HG03139 (cell line): ENCODE data around the gene RLN2.
"Not testable (repeated sequence)": the region's sequence is repeated elsewhere in the genome, so short reads cannot be mapped to it uniquely, and the experiment has no call there.

Experiments used
- ATAC-seq: cut with Tn5 transposase; IDR thresholded peaks from one replicate; pipeline ENCODE4 v1.9.1; 2021; ENCODE audit not compliant: unreplicated experiment

The RLN2 gene, protein sequence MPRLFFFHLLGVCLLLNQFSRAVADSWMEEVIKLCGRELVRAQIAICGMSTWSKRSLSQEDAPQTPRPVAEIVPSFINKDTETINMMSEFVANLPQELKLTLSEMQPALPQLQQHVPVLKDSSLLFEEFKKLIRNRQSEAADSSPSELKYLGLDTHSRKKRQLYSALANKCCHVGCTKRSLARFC

DNA sequence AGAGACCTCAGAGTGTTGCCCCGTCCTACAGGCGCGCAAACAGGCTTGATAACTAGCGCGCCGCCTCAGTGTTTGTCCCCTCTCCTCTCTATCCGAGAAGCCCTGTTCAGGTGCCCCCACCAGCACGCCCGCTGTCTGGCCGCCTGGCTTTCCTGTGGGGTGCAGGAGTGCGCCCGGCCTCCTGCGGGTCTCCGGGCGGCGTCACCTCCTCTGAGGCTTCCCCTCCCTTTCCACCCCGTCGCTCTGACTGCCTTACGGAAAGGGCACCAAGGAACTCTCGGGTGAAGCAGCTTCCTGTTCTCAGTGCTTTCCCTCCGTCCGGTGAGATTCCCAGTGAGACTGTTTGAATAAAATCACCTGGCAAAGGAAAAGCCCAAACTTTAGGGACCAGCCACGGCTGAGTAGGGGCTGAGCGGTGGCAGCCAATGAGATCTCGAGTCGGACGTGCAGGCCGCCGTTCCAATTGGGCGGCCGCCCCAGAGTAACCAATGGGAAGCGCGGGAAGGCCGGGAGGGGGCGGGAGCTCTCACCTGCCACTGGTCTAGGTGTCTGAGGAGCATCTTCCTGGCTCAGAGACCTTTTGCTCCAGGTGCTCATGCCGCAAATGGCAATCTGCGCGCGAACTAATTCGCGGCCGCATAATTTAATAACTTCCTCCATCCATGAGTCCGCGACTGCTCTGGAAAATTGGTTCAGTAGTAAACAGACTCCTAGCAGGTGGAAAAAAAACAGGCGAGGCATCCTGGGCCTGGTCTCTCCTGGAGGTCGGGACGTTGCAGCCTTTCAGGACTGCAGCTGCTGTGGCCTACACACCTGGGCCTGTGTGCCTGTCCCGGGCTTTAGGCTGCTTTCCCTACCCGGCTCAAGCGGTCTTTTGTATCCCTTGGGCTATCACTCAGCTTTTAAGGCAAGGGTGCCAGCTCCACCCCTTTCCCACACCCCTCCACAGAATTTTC lies at the start of gene RLN2:
Gene RLN2, minus strand, starts transcription at position 877 of the 956 bp plus-strand sequence. Its CDS starts 136 bp downstream, at position 741.
- peak; percentile 98 for ATAC-seq

DNA sequence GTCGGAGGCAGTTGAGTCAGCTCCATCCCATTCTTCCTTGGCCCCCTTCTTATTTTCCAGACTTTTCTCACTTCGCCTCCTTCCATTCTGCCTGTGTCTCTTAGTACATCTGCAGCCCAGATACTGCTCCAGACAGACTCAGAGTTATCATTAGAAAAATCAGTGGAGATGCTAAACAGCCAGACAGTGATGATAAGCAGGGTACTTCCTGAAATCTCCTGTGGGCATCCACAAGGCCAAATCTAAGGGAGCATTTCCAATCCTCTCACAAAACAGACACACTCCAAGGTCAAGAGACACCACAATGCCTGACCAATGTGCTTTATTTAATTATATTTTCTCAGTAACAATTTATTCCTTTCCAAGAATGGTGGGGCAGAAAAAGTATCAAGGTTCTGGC lies 49.7 kb upstream of the RLN2 start:
- ATAC-seq = no peak

DNA sequence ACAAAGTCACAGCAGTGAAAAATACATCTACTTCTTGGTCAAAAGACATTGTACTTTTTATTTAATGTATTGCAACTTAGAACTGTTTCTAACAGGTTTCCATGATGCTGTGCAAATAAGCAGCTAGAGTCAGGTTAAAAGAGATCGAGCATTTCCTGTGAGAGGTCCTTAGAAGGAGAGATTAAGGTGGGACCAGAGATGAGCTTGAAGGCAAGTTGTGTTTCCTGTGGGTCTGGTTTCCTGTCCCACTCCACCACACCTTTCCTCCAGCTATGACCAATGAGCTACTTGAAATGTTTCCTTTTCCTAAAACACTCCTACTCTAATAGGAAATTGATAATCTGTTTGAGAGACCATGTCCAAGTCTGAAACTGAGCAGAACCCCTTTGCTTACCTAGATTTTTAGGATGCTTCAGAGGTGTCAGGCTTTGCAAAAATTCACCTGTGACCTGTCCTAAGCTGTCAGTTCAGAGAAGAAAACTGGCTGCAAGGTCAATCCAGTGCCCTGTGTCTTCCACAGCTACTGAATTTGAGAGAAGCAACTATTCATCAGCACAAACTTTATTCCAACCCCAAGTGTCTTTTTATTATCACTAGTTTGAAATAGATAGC lies 48.2 kb upstream of the RLN2 start:
- no peak for ATAC-seq

DNA sequence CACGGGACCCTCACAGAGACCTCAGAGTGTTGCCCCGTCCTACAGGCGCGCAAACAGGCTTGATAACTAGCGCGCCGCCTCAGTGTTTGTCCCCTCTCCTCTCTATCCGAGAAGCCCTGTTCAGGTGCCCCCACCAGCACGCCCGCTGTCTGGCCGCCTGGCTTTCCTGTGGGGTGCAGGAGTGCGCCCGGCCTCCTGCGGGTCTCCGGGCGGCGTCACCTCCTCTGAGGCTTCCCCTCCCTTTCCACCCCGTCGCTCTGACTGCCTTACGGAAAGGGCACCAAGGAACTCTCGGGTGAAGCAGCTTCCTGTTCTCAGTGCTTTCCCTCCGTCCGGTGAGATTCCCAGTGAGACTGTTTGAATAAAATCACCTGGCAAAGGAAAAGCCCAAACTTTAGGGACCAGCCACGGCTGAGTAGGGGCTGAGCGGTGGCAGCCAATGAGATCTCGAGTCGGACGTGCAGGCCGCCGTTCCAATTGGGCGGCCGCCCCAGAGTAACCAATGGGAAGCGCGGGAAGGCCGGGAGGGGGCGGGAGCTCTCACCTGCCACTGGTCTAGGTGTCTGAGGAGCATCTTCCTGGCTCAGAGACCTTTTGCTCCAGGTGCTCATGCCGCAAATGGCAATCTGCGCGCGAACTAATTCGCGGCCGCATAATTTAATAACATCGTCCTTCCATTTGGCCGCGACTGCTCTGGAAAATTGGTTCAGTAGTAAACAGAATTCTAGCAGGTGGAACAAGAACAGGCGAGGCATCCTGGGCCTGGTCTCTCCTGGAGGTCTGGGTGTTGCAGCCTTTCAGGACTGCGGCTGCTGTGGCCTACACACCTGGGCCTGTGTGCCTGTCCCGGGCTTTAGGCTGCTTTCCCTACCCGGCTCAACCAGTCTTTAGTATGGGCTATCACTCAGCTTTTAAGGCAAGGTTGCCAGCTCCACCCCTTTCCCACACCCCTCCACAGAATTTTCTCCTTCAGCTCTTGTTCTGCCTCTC lies 34.8 kb upstream of the RLN2 start, which contains the start of gene RLN1:
Gene RLN1, minus strand, starts transcription at position 885 of the 990 bp plus-strand sequence. Its CDS starts 130 bp downstream, at position 755.
- peak; percentile 97 for ATAC-seq

DNA sequence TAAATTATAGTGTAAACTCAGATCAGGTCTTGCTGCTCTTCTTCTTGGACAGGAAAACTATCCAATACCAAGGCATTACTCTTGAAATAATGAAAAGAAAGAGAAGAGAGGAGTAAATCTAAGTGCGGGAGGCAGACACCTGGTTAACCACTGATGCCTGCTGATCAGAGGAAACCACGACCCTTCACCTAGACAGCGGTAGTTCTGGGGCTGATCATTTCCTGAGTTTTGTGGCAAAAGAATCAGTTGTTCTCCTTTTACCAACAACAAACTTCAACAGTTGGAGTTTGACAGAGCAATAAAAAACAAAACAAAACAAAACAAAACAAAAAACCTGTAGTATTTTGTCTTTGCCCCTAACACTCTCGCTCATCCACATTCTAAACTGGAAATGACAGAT lies 32.2 kb upstream of the RLN2 start:
- ATAC-seq = no peak

DNA sequence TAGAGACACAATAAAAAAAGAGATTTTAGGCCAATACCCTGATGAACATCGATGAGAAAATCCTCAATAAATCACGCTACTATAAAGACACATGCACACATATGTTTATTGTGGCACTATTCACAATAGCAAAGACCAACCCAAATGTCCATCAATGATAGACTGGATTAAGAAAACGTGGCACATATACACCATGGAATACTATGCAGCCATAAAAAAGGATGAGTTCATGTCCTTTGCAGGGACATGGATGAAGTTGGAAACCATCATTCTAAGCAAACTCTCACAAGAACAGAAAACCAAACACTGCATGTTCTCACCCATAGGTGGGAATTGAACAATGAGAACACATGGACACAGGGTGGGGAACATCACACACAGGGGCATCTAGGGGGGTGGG lies 26.8 kb upstream of the RLN2 start:
- ATAC-seq = not testable (repeated sequence)

DNA sequence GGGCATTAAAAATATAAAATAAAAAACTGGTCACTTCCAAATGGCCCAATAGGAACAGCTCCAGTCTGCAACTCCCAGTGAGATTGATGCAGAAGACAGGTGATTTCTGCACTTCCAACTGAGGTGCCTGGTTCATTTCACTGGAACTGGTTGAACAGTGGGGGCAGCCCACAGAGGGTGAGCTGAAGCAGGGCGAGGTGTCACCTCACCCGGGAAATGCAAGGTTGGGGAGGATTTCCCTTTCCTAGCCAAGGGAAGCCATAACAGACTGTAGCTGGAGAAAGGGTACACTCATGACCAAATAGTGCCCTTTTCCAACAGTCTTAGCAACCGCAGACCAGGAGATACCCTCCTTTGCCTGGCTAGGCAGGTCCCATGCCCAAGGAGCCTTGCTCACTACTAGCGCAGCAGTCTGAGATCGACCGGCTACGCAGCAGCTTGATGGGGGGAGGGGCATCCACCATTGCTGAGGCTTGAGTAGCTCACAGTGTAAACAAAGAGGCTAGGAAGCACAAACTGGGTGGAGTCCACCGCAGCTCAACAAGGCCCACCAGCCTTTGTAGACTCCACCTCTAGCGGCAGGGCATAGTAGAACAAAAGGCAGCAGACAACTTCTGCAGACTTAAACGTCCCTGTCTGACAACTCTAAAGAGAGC lies 22.5 kb upstream of the RLN2 start:
- ATAC-seq = no peak

DNA sequence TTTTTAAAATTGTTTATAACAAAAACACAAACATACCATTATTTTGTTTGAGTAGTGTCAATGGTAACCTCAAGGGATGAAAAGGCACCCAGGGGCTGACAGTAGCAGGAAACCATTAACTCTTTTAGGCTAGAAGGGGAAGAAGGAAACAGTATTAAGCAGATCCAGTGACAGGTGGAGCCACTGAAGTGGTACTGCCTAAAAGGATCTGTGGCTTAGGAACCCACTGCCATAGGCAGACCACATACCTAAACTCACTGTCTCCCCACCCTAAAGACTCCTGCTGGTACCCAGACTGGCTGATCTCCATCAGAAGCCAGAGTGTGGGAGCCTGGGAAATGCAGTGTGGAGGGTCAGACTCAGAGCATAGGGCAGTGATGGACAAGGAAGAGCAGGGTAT lies 21.7 kb upstream of the RLN2 start:
- ATAC-seq = no peak

DNA sequence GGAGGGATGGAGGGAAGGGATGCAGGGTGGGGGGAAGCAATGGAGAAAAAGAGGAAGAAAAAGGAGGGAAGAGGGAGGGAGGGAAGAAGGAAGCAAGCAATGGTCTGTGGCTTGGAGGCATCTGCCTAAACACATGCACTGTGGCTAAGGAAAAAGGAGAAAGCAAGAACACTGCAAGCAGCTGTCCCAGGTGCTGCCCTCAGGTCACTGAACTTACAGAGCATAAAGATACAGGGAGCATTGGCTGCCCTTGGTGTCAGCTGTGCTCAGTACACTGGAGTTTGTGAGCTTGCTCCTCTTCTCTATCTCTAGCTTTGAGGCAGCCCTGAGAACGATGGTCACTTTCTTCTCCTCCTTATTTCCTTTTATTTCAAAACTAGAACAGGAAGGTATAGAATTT lies 17.1 kb upstream of the RLN2 start:
- not testable (repeated sequence) for ATAC-seq

DNA sequence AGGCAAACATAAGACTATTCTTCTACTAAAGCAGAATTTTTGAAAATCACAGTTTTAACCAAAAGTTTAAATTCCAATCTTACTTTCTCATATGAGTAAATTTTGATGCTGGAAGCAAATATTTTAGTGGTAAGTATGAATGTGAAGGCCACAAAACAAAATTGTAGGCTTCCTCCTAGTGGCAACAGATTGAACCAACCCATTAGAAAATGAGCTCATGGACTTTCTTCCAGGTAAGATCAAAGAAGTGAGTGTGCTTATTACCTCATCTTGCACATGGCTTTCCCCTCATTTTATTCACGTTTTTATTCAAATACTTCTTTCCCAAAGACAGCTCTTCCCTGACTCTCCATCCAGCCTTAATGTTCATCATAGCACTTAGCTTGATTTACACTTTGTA lies 16.5 kb upstream of the RLN2 start:
- no peak for ATAC-seq

DNA sequence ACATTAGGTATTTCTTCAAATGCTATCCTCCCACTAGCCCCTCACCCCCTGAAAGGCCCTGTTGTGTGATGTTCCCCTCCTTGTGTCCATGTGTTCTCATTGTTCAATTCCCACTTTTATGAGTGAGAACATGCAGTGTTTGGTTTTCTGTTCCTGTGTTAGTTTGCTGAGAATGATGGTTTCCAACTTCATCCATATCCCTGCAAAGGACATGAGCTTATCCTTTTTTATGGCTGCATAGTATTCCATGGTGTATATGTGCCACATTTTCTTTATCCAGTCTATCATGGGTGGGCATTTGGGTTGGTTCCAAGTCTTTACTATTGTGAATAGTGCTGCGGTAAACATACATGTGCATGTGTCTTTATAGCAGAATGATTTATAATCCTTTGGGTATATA lies 11.9 kb upstream of the RLN2 start:
- ATAC-seq = not testable (repeated sequence)

DNA sequence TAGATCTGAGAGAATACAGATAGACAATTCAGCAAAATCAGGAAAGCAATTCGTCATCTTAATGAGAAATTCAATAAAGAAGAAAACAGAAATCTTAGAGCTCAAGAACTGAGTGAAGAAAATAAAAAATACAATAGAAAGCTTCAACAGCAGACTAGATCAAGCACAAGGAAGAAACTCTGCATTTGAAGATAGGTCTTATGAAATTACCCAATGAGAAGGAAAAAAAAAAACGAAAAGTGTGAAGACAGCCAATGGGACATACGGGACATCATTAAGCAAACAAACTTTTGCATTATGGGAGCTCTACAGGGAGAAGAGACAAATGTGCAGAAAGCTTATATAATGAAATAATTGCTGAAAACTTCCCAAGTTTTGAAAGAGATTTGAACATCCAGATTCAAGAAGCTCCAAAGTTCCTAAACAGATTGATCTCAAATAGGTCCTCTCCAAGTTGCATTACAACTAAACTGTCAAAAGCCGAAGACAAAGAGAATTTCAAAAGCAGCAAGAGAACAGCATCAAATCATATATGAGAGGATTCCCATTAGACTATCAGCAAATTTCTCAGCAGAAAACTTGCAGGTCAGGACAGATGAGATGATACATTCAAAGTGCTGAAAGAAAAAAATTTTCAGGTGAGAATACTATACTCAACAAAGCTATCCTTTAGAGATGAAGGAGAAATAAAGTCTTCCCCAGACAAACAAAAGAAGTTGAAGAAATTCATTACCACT lies 10.8 kb upstream of the RLN2 start:
- no peak for ATAC-seq

DNA sequence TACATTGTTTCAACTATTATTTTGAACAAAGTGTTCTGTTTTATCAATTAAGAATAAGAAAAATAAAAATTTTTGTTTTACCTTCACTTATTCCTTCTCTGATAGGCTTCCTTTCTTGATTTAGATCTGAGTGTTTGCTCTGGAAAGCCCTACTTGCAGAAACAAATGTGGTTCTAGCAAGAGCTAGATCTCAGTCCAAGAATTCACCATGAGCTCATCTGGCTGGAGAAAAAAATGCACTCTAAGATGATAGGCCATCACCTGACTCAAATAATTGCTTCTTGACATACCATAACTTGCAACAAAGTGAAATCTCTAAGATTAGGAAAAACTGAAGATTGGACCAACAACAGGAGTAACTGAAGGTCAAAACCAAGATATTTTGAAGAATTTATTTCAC lies 6.3 kb upstream of the RLN2 start:
- no peak for ATAC-seq

DNA sequence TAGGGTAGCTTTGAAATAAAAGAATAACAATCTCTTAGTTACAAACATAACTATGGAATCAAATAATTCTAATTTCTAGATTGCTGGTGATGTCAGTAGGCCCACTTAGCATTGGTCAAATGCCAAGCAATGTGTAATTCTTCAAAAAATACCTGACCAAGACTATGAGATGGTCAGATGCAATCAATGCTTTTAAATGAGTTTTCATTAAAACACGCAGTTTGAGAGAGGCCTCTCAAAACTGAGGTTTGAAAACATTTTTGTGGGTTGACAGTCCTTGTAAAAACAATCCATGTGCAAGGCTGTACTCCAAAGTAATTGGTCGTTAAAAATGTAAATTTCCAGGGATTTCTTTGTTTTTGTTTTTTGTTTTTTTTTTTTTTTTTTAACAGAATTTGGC lies 1.2 kb upstream of the RLN2 start:
- no peak for ATAC-seq

DNA sequence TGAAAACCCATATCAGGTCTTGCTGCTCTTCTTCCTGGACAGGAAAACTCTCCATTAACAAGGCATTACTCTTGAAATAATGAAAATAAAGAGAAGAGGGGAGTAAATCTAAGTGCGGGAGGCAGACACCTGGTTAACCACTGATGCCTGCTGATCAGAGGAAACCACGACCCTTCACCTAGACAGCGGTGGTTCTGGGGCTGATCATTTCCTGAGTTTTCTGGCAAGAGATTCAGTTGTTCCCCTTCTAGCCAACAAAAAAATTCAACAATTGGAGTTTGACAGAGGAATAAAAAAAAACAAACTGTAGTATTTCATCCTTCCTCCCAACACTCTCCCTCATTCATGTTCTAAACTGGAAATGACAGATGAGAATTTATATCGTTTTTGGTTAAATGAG lies 3.0 kb downstream of the RLN2 start:
- ATAC-seq = no peak

DNA sequence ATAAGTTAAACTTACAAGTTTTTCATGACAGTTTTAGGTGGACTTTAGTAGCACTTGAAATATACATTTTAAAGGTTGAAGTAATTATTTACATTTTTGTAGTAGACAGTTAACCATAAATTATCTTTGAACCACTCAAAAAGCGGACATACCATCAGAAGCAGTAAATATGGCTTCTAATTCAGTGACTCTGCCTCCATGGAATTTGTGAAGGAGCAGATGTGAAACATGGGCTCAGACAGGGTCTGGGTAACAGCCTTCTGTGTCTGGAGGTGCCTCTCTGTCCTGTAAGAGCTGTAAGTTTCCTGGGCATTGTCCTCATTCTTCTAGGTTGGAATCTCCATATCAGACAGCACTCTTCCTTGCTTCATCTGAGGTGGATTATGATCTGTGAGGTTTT lies 12.4 kb downstream of the RLN2 start:
- no peak for ATAC-seq

DNA sequence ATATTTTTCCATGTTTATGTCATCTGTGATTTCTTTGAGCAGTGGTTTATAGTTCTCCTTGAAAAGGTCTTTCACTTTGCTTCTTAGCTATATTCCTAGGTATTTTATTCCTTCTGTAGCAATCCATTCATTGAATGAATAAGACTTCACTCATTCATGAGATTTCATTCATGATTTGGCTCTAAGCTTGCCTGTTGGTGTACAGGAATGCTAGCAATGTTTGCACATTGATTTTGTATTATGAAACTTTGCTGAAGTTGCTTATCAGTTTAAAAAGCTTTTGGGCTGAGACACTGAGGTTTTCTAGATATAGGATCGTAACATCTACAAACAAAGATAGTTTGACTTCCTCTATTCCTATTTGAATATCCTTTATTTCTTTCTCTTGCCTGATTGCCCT lies 15.9 kb downstream of the RLN2 start:
- ATAC-seq = no peak

DNA sequence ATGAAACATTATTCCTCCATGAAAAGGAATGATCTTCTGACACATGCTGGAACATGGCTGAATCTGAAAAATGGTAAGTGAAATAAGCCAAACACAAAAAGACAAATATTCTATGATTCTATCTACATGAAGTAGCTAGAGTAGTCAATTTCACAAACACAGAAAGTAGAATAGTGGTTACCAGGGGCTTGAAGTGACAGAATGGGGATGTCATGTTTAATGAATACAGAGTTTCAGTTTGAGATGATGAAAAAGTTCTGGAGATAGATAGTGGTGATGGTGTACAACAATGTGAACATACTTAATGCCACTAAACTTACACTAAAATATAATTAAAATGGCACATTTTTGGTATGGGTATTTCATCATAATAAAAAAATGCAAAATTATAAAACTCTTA lies 18.3 kb downstream of the RLN2 start:
- no peak for ATAC-seq

DNA sequence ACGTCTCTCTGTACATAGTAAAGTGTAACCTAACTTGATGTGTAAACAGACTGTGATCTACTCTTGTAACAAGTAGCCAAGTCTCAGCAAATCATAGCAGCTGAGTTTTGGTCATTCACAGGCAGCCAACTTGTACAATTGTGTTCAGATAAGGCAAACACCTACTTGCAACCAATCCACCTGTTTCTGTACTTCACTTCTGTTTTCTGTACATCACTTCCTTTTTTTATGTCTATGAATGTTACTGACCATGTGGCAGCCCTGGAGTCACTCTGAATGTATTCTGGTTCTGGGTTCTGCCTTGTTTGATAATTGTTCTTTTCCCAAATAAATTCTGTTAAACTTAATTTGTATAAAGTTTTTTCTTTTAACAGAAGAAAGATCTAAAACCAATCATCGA lies 26.0 kb downstream of the RLN2 start:
- ATAC-seq = peak; percentile 68
